ENCODE measurements around the gene PLA2R1. TPM values are rescaled to one million over a fixed set of nuclear protein-coding genes. Genes with fewer than 3 reads are reported as not detected.

Gene PLA2R1
- total RNA-seq, 1 experiment from 2014 or later, result 2.3 TPM

- DNase-seq (ENCODE audit: low read depth in 1 of 2, low spot score in 2 of 2), result no peak
- H3K27ac ChIP-seq, result no peak overlapping the region
- no peaks in the 10 kb centered on the region for H3K9me3 ChIP-seq (replicated peaks)
- H3K27me3 ChIP-seq (replicated peaks), result no peaks in the 10 kb centered on the region
- H3K36me3 ChIP-seq, result no peaks in the 10 kb centered on the region
- no peaks in the 10 kb centered on the region for H3K4me1 ChIP-seq (replicated peaks)
- no peak overlapping the region for H3K4me3 ChIP-seq
Measured at GRCh38 chr2:160005476-160005875, 56.9 kb downstream of the PLA2R1 start.

GRCh38 chr2:159998961-159999360 is 63.5 kb downstream of the PLA2R1 start:
- H3K4me3 ChIP-seq, result no peak overlapping the region
- no peaks in the 10 kb centered on the region for H3K4me1 ChIP-seq (replicated peaks)
- H3K27ac ChIP-seq, result no peak overlapping the region
- no peaks in the 10 kb centered on the region for H3K27me3 ChIP-seq (replicated peaks)
- no peaks in the 10 kb centered on the region for H3K9me3 ChIP-seq (replicated peaks)
- H3K36me3 ChIP-seq, result no peaks in the 10 kb centered on the region
- DNase-seq (ENCODE audit: low read depth in 1 of 2, low spot score in 2 of 2), result no peak

DNA sequence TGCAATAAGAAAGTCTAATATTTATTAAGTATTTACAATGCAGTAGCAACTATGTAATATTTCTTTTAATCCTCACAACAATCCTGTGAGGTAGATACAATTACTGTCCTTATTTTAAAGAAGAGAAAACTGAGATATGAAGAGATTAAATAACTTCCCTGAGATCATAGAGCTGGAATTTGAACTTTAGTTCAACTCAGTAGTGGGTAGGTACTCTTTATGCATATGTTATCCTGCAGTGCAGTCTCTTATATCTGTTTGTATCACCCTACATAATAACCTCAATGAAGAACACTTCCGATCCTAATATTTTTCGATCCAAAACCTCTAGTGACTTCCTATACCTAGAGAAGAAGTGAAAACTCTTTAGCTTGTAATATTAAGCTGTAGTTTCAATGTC is 64.2 kb downstream of the PLA2R1 start:
- H3K27ac ChIP-seq, result no peak overlapping the region
- no peaks in the 10 kb centered on the region for H3K4me1 ChIP-seq (replicated peaks)
- no peak for DNase-seq (ENCODE audit: low read depth in 1 of 2, low spot score in 2 of 2)
- H3K27me3 ChIP-seq (replicated peaks), result no peaks in the 10 kb centered on the region
- no peaks in the 10 kb centered on the region for H3K36me3 ChIP-seq
- H3K9me3 ChIP-seq (replicated peaks), result no peaks in the 10 kb centered on the region
- no peak overlapping the region for H3K4me3 ChIP-seq

DNA sequence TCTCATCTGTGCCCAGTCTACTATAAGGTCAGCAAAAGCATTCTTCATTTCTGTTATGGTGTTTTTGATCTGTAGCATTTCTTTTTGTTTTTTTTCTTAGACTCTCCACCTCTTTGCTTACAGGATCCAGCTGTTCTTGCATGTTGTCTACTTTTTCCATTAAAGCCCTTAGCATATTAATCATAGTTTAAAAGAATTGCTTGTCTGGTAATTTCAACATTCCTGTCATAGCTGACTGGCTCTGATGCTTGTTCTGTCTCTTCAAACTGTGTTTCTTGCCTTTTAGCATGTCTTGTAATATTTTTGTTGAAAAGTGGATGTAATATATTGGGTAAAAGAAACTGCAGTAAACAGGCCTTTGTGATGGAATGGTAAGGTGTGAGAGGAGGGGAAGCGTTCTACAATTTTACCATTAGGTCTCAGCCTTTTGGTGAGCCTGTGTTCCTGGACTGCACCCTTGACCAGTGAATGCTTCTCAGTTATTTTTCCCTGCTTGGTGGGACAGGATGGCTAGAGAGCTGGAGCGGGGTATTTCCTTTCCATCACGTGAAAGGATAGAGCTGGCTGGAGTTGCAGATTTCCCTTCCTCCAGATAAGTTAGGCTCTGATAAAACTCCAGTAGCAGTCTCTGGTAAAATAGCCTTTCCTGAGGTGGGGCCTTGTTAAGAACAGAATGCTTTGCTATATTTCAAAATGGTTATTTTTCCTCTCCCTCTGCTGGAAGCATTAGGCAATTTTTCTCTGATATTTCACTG is 65.4 kb downstream of the PLA2R1 start:
- Histone ChIP-seq H3K4me1 (replicated peaks) (no peaks in the 10 kb centered on the region), H3K36me3 (no peaks in the 10 kb centered on the region), H3K4me3 (no peak overlapping the region), H3K27ac (no peak overlapping the region), H3K27me3 (replicated peaks) (no peaks in the 10 kb centered on the region), H3K9me3 (replicated peaks) (no peaks in the 10 kb centered on the region)
- no peak for DNase-seq (ENCODE audit: low read depth in 1 of 2, low spot score in 2 of 2)

DNA sequence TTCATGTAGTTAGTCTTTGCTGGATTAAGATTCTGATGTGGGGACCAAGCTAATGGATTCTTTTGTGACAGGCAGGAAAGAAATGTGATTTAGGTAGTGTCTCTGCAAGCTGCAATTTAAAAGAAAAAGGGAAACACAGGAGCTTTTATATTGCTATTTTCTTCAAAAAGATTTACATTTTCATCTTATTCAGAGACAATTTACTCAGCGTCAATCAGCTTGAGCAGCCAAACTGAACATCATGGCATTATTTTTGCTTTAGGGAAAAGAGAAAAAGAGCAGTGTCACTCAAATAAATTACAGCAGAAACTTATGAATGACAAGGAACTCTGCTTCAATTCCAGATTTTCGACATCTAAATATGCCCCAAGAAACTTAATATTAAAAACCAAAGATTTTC is 67.4 kb downstream of the PLA2R1 start:
- no peaks in the 10 kb centered on the region for H3K4me1 ChIP-seq (replicated peaks)
- no peak for DNase-seq (ENCODE audit: low read depth in 1 of 2, low spot score in 2 of 2)
- H3K27ac ChIP-seq, result no peak overlapping the region
- H3K9me3 ChIP-seq (replicated peaks), result no peaks in the 10 kb centered on the region
- H3K4me3 ChIP-seq, result no peak overlapping the region
- H3K27me3 ChIP-seq (replicated peaks), result no peaks in the 10 kb centered on the region
- no peaks in the 10 kb centered on the region for H3K36me3 ChIP-seq

- Histone ChIP-seq H3K4me3 (no peak overlapping the region), H3K9me3 (replicated peaks) (no peaks in the 10 kb centered on the region), H3K27me3 (replicated peaks) (0 out of 2 replicates have a peak, but pooled peaks cover 2% of the 10 kb centered on the region), H3K27ac (no peak overlapping the region), H3K36me3 (no peaks in the 10 kb centered on the region), H3K4me1 (replicated peaks) (no peaks in the 10 kb centered on the region)
- no peak for DNase-seq (ENCODE audit: low read depth in 1 of 2, low spot score in 2 of 2)
Measured at GRCh38 chr2:159989249-159989648, 73.2 kb downstream of the PLA2R1 start.

GRCh38 chr2:159988412-159988970 is 73.9 kb downstream of the PLA2R1 start:
- Histone ChIP-seq H3K4me3 (no peak overlapping the region), H3K9me3 (replicated peaks) (no peaks in the 10 kb centered on the region), H3K27me3 (replicated peaks) (0 out of 2 replicates have a peak, but pooled peaks cover 2% of the 10 kb centered on the region), H3K36me3 (no peaks in the 10 kb centered on the region), H3K27ac (no peak overlapping the region), H3K4me1 (replicated peaks) (no peaks in the 10 kb centered on the region)
- no peak for DNase-seq (ENCODE audit: low read depth in 1 of 2, low spot score in 2 of 2)

DNA sequence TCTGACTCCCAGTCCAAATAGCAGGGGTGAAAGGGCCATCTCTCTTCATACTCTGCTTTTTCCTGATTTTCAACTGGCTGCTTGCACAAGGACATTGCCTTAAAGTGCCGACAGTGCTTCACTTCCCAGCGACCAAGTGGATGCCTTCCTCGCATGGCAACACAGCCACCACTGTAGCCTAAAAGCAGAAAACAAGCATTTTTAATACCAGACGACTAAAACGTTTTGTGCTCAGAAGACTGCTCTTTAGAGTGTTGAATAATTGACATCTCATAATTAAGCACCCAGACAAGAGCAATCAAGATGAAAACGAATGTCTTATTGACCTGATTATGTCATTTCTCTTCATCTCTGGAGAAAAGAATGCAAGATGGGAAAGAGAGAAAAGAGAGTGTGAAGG is 75.2 kb downstream of the PLA2R1 start:
- DNase-seq (ENCODE audit: low read depth in 1 of 2, low spot score in 2 of 2), result no peak
- Histone ChIP-seq H3K9me3 (replicated peaks) (no peaks in the 10 kb centered on the region), H3K4me3 (no peak overlapping the region), H3K36me3 (no peaks in the 10 kb centered on the region), H3K27ac (no peak overlapping the region), H3K4me1 (replicated peaks) (peaks cover 6% of the 10 kb centered on the region; the same call in 1 of the 2 replicates), H3K27me3 (replicated peaks) (0 out of 2 replicates have a peak, but pooled peaks cover 2% of the 10 kb centered on the region)

DNA sequence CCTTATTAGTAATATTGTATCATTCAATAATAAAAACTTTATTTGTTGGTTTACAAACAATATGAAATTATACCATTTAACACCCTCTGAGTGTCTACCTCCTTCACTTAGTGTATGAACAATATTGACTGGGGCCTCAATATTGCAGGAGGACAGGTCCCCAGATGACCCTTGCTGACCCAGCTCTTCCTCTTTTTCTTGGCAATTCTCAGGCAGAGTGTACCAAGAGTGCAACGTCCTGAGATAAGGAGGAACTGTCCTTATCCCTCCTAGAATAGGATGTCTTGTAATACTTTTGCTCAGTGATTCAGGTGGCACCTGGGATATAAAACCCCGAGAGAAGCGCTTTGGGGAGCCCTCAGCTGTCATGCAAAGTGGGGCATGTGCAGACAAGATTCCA is 76.8 kb downstream of the PLA2R1 start:
- H3K27ac ChIP-seq, result no peak overlapping the region

GRCh38 chr2:159984034-159984433 is 78.4 kb downstream of the PLA2R1 start:
- Histone ChIP-seq H3K27me3 (replicated peaks) (no peaks in the 10 kb centered on the region), H3K4me1 (replicated peaks) (peaks cover 6% of the 10 kb centered on the region; the same call in 1 of the 2 replicates)

More for the DNA sequence above, 76.8 kb downstream of the PLA2R1 start:
- DNase-seq (ENCODE audit: low read depth in 1 of 2, low spot score in 2 of 2), result no peak
- peaks cover 6% of the 10 kb centered on the region; the same call in 1 of the 2 replicates for H3K4me1 ChIP-seq (replicated peaks)
- no peaks in the 10 kb centered on the region for H3K36me3 ChIP-seq
- H3K9me3 ChIP-seq (replicated peaks), result no peaks in the 10 kb centered on the region
- 0 out of 2 replicates have a peak, but pooled peaks cover 2% of the 10 kb centered on the region for H3K27me3 ChIP-seq (replicated peaks)
- H3K4me3 ChIP-seq, result no peak overlapping the region

DNA sequence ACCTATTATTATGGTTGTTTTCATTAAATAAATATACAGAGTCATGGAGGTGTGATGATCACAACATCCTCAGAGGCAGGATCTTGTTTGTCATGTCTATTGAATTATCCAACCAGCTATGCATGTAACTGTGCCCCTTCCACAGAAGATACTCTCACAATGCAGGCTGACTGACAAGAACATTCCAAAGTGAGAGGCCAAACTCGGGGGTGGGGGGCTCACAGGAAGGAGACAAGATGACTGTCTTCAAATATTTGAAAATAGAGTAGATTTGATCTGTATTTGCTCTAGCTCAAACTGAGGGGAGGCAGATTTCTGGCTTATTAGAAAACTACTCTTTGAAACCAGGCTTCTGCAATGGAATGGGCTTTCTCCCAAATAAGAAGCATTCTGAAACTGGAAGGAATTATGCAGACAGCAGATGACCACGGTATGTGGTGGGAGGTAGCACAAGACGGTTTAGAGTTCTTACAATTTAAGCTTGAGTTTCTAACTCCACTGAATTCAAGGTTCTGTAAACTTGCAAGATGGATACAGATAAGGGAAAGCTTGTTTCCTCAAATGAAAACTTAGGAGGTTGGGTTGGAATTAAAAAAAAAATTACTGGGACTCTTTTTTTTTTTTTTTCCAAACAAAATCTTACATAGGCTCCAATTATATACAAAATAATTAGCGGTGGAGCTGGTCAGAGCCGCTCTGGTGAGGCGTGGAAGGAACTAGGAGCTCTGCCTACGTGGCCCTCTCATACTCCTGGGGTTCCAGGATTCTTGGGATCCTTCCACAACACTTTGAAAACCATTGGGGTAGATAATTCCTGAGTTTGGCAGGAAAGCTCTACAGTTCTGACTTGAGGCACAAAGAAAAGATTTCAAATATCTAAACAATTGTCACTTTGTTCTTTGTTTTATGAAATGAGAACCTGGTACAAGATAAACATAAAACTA is 79.3 kb downstream of the PLA2R1 start:
- H3K27me3 ChIP-seq (replicated peaks), result no peaks in the 10 kb centered on the region
- peaks cover 6% of the 10 kb centered on the region; the same call in 1 of the 2 replicates for H3K4me1 ChIP-seq (replicated peaks)
- DNase-seq (ENCODE audit: low read depth in 1 of 2, low spot score in 2 of 2), result no peak
- H3K27ac ChIP-seq, result no peak overlapping the region
- H3K9me3 ChIP-seq (replicated peaks), result no peaks in the 10 kb centered on the region; the same call in 1 of the 2 replicates
- H3K4me3 ChIP-seq, result no peak overlapping the region
- H3K36me3 ChIP-seq, result no peaks in the 10 kb centered on the region

More at GRCh38 chr2:159984034-159984433, 78.4 kb downstream of the PLA2R1 start:
- Histone ChIP-seq H3K4me3 (no peak overlapping the region), H3K36me3 (no peaks in the 10 kb centered on the region), H3K9me3 (replicated peaks) (no peaks in the 10 kb centered on the region; the same call in 1 of the 2 replicates), H3K27ac (no peak overlapping the region)
- DNase-seq (ENCODE audit: low read depth in 1 of 2, low spot score in 2 of 2), result no peak

- Histone ChIP-seq H3K27me3 (replicated peaks) (no peaks in the 10 kb centered on the region), H3K4me1 (replicated peaks) (peaks cover 6% of the 10 kb centered on the region; the same call in 1 of the 2 replicates), H3K9me3 (replicated peaks) (no peaks in the 10 kb centered on the region; the same call in 1 of the 2 replicates), H3K36me3 (no peaks in the 10 kb centered on the region), H3K4me3 (no peak overlapping the region), H3K27ac (no peak overlapping the region)
- no peak for DNase-seq (ENCODE audit: low read depth in 1 of 2, low spot score in 2 of 2)
Measured at GRCh38 chr2:159982270-159982669, 80.1 kb downstream of the PLA2R1 start.

DNA sequence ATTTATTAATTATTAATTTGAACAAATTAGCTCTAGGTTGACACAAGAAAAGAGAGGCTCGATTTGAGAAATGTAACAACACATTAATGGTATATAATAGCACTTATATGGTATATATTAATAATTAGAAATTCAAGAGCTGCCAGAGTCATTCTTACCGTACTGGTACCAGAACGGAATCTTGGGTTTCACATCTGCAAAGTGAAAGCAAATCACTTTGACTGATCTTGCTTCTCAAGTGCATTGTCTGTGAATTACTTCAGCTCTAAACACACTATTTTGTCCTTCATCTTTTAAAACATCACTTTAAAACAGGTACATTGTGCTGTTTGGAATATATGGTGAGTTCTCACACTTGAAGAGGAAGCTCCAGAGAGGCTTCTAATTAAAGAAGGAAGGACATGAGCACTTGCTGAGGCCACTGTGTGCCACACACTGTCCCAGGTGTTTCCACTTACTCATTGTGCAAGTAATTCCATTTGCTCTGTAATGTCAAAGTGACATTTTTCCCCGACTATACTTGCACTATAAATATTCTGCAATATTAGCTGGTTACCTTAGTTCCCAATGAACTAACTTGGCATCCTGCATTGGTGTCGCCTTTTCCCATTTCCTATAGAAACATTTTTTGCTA is 85.8 kb downstream of the PLA2R1 start:
- Histone ChIP-seq H3K4me3 (no peak overlapping the region), H3K27me3 (replicated peaks) (no peaks in the 10 kb centered on the region; the same call in 1 of the 2 replicates), H3K4me1 (replicated peaks) (no peaks in the 10 kb centered on the region), H3K27ac (no peak overlapping the region), H3K36me3 (no peaks in the 10 kb centered on the region), H3K9me3 (replicated peaks) (no peaks in the 10 kb centered on the region; the same call in 1 of the 2 replicates)
- no peak for DNase-seq (ENCODE audit: low read depth in 1 of 2, low spot score in 2 of 2)
